ENCODE data around the gene CYRIA.
A peak's percentile ranks its signal among the peaks of the same experiment; 100 is the strongest.

Gene CYRIA

GRCh38 chr2:16665748-16666448 lies at the start of gene CYRIA:
Gene CYRIA, minus strand, starts transcription at chr2:16665834. Its CDS starts 77,715 bp downstream, at chr2:16588119.
- DNase-seq: peak; percentile 20

- no peak for DNase-seq
Measured at GRCh38 chr2:16713011-16713423, 47.4 kb upstream of the CYRIA start.

DNA sequence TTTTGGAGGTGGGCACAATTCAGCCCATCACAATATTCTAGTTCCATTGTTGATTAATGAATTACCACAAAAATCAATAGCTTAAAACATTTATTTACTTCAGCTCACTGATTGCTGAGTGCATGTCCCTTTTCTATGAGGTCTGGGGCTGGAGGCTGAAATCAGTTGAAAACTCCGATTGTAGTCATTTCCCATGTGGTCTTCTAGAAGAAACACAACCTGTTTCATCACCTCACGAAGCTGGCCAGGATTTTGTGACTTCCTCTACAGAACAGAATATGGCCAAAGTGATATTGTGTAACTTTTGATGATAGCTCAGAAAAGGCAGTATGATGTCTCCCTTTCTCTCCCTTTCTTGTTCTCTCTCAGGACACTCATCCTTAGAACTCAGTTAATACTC lies 44.1 kb upstream of the CYRIA start:
- DNase-seq: no peak

DNA sequence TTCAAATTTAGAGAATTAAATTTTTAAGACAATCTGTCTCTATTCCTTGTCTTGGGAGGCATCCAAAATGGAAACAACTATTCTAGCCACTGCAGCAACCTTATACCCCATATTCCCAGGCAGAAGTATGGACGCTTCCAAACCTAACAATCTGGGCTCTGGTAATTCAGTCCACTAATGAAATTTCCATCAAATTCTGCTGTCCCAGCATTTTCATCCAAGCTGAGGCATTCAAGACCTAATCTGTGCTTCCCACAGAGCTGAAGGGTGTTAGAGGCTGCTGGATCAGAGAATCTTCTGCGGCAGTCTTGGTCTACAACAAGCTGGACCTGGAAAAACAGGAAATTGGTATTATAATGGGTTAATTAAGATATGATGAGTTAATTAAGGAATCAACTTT lies 42.5 kb upstream of the CYRIA start:
- no peak for DNase-seq

DNA sequence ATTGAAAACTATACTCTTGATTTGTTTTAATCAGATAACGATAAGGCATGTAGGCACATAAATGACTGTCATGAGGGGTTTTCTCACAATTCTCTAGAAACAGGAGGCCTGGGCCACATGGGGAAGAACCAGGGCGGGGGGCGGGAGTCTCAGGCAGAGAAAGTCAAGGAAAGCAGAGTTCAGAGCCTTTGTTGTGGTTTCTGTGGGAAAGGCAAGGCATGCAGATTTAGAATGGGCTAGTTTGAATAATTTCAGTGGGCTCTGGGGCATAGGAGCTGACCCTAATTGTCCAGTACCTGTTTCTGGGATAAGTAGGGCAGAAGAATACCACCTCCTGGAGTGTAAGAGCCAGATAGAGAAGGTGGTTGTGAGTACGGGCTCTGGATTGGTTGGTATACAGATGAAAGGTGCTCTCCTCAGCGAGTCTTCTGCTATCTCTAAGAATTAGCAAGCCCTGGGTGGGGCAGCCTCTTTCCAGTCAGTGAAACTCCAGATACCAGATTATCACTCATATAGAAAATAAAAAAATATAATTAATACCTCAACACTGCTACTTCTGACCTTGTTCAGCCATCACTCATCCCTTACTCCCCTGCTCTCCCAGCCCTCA lies 41.5 kb upstream of the CYRIA start:
- no peak for DNase-seq

- DNase-seq: no peak
Measured at GRCh38 chr2:16700551-16701259, 35.1 kb upstream of the CYRIA start.

GRCh38 chr2:16693854-16694253 lies 28.2 kb upstream of the CYRIA start:
- no peak for DNase-seq

GRCh38 chr2:16691261-16691660 lies 25.6 kb upstream of the CYRIA start:
- DNase-seq: no peak

- DNase-seq: no peak
Measured at GRCh38 chr2:16687955-16688354, 22.3 kb upstream of the CYRIA start.

GRCh38 chr2:16687222-16687621 lies 21.6 kb upstream of the CYRIA start:
- no peak for DNase-seq

- peak; percentile 13 for DNase-seq
Measured at GRCh38 chr2:16686641-16687040, 21.0 kb upstream of the CYRIA start.

DNA sequence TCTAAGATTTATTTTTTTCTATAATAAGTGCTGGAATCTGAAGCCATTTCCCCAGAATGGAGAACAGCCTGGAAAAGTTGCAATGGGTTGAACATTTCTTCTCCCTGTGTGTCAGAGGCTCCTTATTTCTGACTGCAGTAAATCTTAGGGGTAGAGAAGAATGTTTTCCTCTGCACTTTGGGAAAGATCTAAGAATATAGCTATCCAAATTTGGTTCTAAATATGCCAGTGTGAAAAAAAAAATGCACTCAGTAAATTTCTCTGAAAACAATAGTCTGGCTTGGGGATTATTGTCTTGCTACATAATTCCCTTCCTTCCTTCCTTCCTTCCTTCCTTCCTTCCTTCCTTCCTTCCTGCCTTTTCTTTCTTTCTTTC lies 19.7 kb upstream of the CYRIA start:
- DNase-seq: no peak

GRCh38 chr2:16684676-16685339 lies 19.2 kb upstream of the CYRIA start:
- DNase-seq: no peak

- no peak for DNase-seq
Measured at GRCh38 chr2:16683576-16683975, 17.9 kb upstream of the CYRIA start.

- no peak for DNase-seq
Measured at GRCh38 chr2:16682431-16683118, 16.9 kb upstream of the CYRIA start.

DNA sequence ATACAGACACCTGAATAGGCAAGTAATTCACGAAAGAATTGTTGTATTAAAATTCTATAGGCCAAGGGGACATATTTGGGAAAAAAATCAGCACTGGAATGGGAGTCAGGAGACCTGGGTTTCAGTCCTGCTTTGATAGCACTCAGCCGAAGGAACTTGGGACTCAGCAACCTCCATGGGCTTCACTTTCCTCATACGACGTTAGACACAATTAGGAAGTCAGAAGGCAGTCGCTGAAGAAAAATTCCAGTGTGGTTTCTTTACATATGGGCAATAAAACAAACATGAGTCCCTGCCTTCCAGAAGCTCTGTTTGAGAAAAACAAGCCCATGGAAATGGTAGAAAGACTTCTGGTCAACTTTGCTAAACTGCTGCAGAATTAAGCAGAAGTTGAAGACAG lies 15.1 kb upstream of the CYRIA start:
- no peak for DNase-seq

DNA sequence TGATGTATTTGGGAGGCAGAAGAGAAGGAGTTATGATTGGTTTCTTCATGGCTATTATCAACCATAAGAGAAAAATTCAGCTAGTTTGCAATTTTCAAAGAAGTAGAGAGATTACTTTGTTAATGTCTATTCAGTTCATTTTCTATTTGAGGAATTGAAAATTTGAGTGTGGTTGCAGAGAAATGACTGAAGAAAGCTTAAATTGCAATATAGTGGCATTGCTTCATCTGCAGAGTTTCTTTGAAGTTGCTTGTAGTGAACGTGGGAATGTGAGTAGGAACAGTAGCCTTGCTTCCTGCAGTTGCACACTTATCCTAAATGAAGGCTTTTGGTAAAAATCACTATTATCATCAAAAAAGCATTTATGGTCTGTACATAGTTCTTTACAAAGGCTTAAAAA lies 14.7 kb upstream of the CYRIA start:
- DNase-seq: no peak

DNA sequence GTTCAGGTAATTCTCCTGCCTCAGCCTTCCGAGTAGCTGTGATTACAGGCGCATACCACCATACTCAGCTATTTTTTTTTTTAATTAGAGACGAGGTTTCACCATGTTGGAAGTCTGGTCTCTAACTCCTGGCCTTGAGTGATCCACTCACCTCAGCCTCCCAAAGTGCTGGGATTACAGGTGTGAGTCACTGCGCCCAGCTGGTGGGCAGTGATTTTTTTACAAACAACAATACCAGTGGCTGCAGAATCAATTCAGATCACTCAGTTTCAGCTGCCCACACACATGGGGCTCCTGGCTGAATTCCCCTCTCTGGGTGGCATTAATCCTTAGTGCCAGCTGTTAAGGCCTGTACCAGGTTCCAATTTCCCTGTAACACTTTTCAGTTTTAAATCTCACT lies 13.3 kb upstream of the CYRIA start:
- DNase-seq: no peak

GRCh38 chr2:16677875-16678274 lies 12.2 kb upstream of the CYRIA start:
- no peak for DNase-seq

DNA sequence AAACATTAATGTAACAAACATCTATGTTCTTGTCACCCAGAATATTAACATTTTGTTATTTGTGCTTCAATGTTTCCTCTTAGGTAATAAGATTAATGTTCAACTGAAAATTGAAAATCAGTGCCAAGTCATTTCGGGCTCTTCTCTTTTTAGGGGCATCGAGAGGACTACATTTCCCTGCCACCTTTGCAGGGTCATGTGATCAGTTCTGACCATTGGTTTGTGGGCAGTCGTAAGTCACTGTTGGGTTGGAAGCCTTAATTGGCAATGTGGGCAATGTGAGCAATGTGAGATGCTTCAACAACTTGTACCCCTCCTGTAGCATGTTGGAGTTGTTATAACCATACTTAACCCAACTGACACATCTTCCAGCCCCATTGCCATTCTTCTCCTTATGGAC lies 10.1 kb upstream of the CYRIA start:
- DNase-seq: no peak

DNA sequence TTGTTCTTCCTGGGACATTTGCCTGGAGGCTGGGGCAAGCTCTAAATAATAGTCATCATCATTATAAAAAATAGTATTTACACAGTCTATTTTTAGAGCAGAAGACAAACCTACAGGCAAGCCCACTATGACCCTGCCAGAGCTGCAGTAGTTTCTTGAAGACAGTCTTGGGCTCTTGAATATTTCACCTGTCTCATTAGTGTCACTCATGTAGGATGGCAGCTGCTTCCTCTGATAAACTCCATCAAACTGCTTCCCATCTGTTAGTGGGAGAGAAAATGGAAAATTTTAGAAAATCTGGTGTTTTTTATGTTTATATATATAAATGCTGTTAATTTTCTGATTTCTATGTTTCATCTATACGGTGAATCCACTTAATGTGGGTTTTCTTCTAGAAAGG lies 8.5 kb upstream of the CYRIA start:
- no peak for DNase-seq

GRCh38 chr2:16671760-16672159 lies 6.1 kb upstream of the CYRIA start:
- DNase-seq: no peak

DNA sequence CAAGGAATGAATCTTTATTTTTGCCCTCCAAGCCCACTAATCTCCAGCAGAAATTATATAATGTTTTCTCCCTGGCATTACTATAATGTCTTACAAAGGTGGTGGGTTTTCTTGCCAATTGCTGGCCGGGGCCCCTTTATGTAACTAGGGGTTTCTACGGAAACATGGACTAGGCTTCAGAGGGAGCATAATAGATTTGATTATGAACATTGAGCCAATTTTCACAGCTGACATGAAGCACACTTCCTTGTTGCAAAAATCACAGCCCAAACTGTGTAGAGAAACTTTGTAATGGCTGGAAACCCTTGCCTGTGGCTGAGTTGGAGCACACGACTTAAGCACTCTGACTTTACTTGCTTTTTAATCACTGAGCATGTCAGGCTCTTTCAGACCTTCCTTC lies 3.8 kb upstream of the CYRIA start:
- DNase-seq: no peak

Data from fibroblast of skin of right quadriceps (primary cell).